ENCODE measurements around the gene ZNF285. TPM values are rescaled to one million over a fixed set of nuclear protein-coding genes. Genes with fewer than 3 reads are reported as not detected.
"Not testable (repeated sequence)": the region's sequence is repeated elsewhere in the genome, so short reads cannot be mapped to it uniquely, and the experiment has no call there.

Gene ZNF285
- total RNA-seq, 4 donors from 2014 or later = 1.1 to 6.5 (median 2.5) TPM

DNA sequence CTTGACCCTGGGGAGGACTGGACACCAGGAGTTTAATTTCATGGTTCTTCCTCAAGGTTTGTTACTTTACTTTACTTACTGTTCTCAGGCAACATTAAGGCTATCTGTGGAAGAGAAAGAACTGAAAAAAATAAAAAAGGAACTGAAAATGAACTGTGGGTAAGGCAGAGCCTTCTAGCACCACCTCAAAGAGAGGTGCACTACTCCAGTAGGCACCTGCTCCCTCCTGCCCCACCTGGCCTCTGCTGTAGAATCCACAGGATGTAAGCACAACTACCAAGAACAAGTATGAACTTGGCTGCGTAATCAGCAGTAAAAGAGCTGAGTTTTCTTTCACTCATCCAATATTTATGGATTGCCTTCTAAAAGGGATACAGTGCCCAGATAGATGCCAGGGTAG is 57.2 kb downstream of the ZNF285 start:
- TF ChIP-seq, protein P1, sequence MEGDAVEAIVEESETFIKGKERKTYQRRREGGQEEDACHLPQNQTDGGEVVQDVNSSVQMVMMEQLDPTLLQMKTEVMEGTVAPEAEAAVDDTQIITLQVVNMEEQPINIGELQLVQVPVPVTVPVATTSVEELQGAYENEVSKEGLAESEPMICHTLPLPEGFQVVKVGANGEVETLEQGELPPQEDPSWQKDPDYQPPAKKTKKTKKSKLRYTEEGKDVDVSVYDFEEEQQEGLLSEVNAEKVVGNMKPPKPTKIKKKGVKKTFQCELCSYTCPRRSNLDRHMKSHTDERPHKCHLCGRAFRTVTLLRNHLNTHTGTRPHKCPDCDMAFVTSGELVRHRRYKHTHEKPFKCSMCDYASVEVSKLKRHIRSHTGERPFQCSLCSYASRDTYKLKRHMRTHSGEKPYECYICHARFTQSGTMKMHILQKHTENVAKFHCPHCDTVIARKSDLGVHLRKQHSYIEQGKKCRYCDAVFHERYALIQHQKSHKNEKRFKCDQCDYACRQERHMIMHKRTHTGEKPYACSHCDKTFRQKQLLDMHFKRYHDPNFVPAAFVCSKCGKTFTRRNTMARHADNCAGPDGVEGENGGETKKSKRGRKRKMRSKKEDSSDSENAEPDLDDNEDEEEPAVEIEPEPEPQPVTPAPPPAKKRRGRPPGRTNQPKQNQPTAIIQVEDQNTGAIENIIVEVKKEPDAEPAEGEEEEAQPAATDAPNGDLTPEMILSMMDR (IDR thresholded peaks at IDR 0.05) = no peak
- ATAC-seq (ENCODE audit: low FRiP score) (no peak), DNase-seq (ENCODE audit: low spot score) (no peak)

DNA sequence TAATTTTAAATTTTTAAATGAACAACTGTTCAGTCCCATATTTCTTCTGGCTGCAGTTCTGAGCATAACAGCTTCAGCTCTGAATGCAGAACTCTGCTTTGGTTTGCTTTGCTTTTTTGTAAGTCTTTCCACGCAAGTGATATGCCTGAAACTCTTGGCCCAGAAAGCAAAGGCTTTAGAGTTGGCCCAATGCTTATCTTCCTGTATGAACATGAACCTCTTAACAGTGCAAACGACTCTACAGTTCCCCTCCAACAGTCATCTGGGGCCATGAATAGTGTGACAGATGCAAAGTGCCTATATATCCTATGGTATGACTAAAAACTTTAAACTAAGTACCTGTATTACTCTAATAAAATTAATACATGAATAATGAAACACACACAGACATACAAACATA is 59.6 kb downstream of the ZNF285 start:
- ATAC-seq (ENCODE audit: low FRiP score) = no peak
- DNase-seq (ENCODE audit: low spot score) = no peak
- TF ChIP-seq, protein P1 (IDR thresholded peaks at IDR 0.05) = no peak

DNA sequence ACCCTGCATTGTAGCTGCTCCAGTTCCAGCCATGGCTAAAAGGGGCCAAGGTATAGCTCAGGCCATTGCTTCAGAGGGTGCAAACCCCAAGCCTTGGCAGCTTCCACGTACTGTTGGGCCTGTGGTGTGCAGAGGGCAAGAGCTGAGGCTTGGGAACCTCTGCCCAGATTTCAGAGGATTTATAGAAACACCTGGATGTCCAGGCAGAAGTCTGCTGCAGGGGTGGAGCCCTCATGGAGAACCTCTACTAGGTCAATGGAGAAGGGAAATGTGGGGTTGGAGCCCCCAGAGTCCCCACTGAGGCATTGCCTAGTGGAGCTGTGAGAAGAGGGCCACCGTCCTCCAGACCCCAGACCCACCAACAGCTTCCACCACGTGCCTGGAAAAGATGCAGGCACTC is 66.8 kb downstream of the ZNF285 start:
- DNase-seq (ENCODE audit: low spot score); ATAC-seq (ENCODE audit: low FRiP score): not testable (repeated sequence)

Other genes with a start within 250 kb of the ZNF285 start
- gene ZNF226, start 236.5 kb downstream of the ZNF285 start, total RNA-seq = 10 to 100 TPM in 3 of 4 donors, 1 to 10 TPM in 1; 9.5 to 18.6 (median 14.3) TPM
- 10 to 100 TPM in 2 of 4 donors, 1 to 10 TPM in 2; 6.6 to 17.7 (median 10.8) TPM for gene ZNF227, start 189.1 kb downstream of the ZNF285 start, total RNA-seq
- 1 to 10 TPM in 1 of 4 donors, under 1 TPM in 3; 0.19 to 1.1 (median 0.35) TPM for gene ZNF233, start 141.7 kb downstream of the ZNF285 start, total RNA-seq
- gene ZNF235, start 96.6 kb downstream of the ZNF285 start, total RNA-seq = 1 to 10 TPM; 3.0 to 8.7 (median 4.3) TPM
- 1 to 10 TPM; 2.0 to 6.0 (median 3.4) TPM for gene ZNF112, start 44.9 kb downstream of the ZNF285 start, total RNA-seq
- gene ZNF229, start 46.9 kb upstream of the ZNF285 start, total RNA-seq = 1 to 10 TPM; 2.2 to 6.3 (median 4.8) TPM
- gene ZNF180, start 98.9 kb upstream of the ZNF285 start, total RNA-seq = 10 to 100 TPM in 1 of 4 donors, 1 to 10 TPM in 3; 4.8 to 14.5 (median 7.3) TPM
- gene CEACAM20, start 128.1 kb upstream of the ZNF285 start, total RNA-seq = not detected
- gene IGSF23, start 212.0 kb upstream of the ZNF285 start, total RNA-seq = not detected
- 10 to 100 TPM; 17.0 to 93.9 (median 28.6) TPM for gene PVR, start 242.3 kb upstream of the ZNF285 start, total RNA-seq